Mesenchymal stem cell (in vitro differentiated cells and primary cell): ENCODE data around the gene CD68.

Experiments
- DNase-seq: peaks from one replicate; pipeline ENCODE4 v3.0.0-alpha.2; 2013
- H2AFZ ChIP-seq: one replicate; pipeline ENCODE4 v1.6.1; 2013; ENCODE audit warnings: low read depth, mild to moderate bottlenecking, control low read depth, inconsistent platforms, low read length, moderate library complexity
- H2AK5ac ChIP-seq: 2 replicates; pipeline ENCODE4 v1.6.1; 2013; ENCODE audit warnings: low read length, moderate library complexity, mild to moderate bottlenecking, inconsistent platforms; ENCODE audit not compliant: severe bottlenecking
- H2BK120ac ChIP-seq: one replicate; pipeline ENCODE4 v1.6.1; 2013; ENCODE audit warnings: low read depth, mild to moderate bottlenecking, inconsistent platforms, low read length, moderate library complexity
- H2BK12ac ChIP-seq, 2 experiments: one replicate each; pipeline ENCODE4 v1.6.1; 2013; ENCODE audit warnings: inconsistent platforms in 2 of 2, low read length in 2 of 2, mild to moderate bottlenecking in 2 of 2, moderate library complexity in 2 of 2, control low read depth in 1 of 2
- H2BK15ac ChIP-seq: one replicate; pipeline ENCODE4 v1.6.1; 2013; ENCODE audit warnings: mild to moderate bottlenecking, low read depth, inconsistent platforms; ENCODE audit not compliant: poor library complexity, severe bottlenecking
- H2BK5ac ChIP-seq: 2 replicates; pipeline ENCODE4 v1.6.1; 2013; ENCODE audit warnings: low read depth, mild to moderate bottlenecking, low read length, control low read depth, inconsistent platforms; ENCODE audit not compliant: poor library complexity, severe bottlenecking
- H3K14ac ChIP-seq, 2 experiments: one replicate each; pipeline ENCODE4 v1.6.1; 2013; ENCODE audit warnings: inconsistent platforms in 2 of 2, low read length in 2 of 2, control low read depth in 1 of 2, mild to moderate bottlenecking in 1 of 2, moderate library complexity in 1 of 2
- H3K18ac ChIP-seq, 2 experiments: one replicate each; pipeline ENCODE4 v1.6.1; 2013; ENCODE audit warnings: inconsistent platforms in 2 of 2, low read length in 2 of 2, control low read depth in 1 of 2, low read depth in 1 of 2, mild to moderate bottlenecking in 1 of 2
- H3K23ac ChIP-seq, 2 experiments: one replicate each; pipeline ENCODE4 v1.6.1; 2013; ENCODE audit warnings: inconsistent platforms in 2 of 2, low read length in 2 of 2, mild to moderate bottlenecking in 2 of 2, moderate library complexity in 2 of 2, control low read depth in 1 of 2
- H3K27ac ChIP-seq: 2 replicates; pipeline ENCODE4 v1.5.1; 2013; ENCODE audit warnings: mild to moderate bottlenecking, moderate library complexity, low read length, control low read depth, inconsistent platforms; ENCODE audit not compliant: poor library complexity, severe bottlenecking
- H3K27me3 ChIP-seq, 2 experiments: 2 replicates each; pipeline versions ENCODE4 v1.6.1 to v1.7.0; 2013; ENCODE audit warnings: low read length in 2 of 2, mild to moderate bottlenecking in 2 of 2, moderate library complexity in 2 of 2, control low read depth in 1 of 2, inconsistent platforms in 1 of 2; ENCODE audit not compliant: control insufficient read depth in 1 of 2, insufficient read depth in 1 of 2
- H3K36me3 ChIP-seq, 2 experiments: 2 replicates each; pipeline versions ENCODE4 v1.6.1 to v1.7.0; 2013; ENCODE audit warnings: low read length in 2 of 2, control low read depth in 1 of 2, inconsistent platforms in 1 of 2, low read depth in 1 of 2, mild to moderate bottlenecking in 1 of 2; ENCODE audit not compliant: insufficient read depth in 2 of 2, control insufficient read depth in 1 of 2
- H3K4ac ChIP-seq, 2 experiments: one replicate each; pipeline ENCODE4 v1.6.1; 2013; ENCODE audit warnings: inconsistent platforms in 2 of 2, low read length in 2 of 2, mild to moderate bottlenecking in 2 of 2, moderate library complexity in 2 of 2, control low read depth in 1 of 2, low read depth in 1 of 2
- H3K4me1 ChIP-seq: 2 replicates; pipeline ENCODE4 v1.6.1; 2013; ENCODE audit warnings: low read depth, low read length, control low read depth; ENCODE audit not compliant: control insufficient read depth, insufficient read depth
- H3K4me2 ChIP-seq: 2 replicates; pipeline ENCODE4 v1.6.1; 2013; ENCODE audit warnings: low read length, mild to moderate bottlenecking, inconsistent platforms; ENCODE audit not compliant: poor library complexity, severe bottlenecking
- H3K4me3 ChIP-seq, 2 experiments: 2 replicates each; pipeline versions ENCODE4 v1.5.1 to v1.7.0; 2013; ENCODE audit warnings: low read length in 2 of 2, mild to moderate bottlenecking in 2 of 2, control low read depth in 1 of 2, low read depth in 1 of 2; ENCODE audit not compliant: insufficient read depth in 1 of 2
- H3K79me1 ChIP-seq: replicated peaks from 2 replicates; pipeline ENCODE4 v1.6.1; 2013; ENCODE audit warnings: mild to moderate bottlenecking, control low read depth, low read length, inconsistent platforms; ENCODE audit not compliant: poor library complexity, severe bottlenecking
- H3K9ac ChIP-seq: 2 replicates; pipeline ENCODE4 v1.7.0; 2013; ENCODE audit warnings: mild to moderate bottlenecking, low read length, moderate library complexity
- H3K9me3 ChIP-seq: 2 replicates; pipeline ENCODE4 v1.7.0; 2013; ENCODE audit warnings: mild to moderate bottlenecking, low read length; ENCODE audit not compliant: control insufficient read depth
- H4K8ac ChIP-seq: one replicate; pipeline ENCODE4 v1.6.1; 2013; ENCODE audit warnings: inconsistent platforms, mild to moderate bottlenecking, low read length, moderate library complexity
- H4K91ac ChIP-seq: one replicate; pipeline ENCODE4 v1.6.1; 2013; ENCODE audit warnings: mild to moderate bottlenecking, low read length, inconsistent platforms
- WGBS: methylation state at CpG from one replicate; pipeline ENCODE4 v1.1.7; 2013; ENCODE audit warnings: mixed read lengths; 5-methylcytosine and 5-hydroxymethylcytosine counted together

Gene CD68

GRCh38 chr17:7577327-7578199 lies 1.9 kb upstream of the CD68 start:
- WGBS: 89% methylated on average over 17 of the region's 17 CpGs

GRCh38 chr17:7579834-7580603 lies 581 bp downstream of the CD68 start:
- H3K18ac ChIP-seq: peak overlapping the region; percentile 23 to 62
- peak overlapping the region; percentile 89 for H3K9ac ChIP-seq
- H3K4me1 ChIP-seq: peaks cover 32% of the 10 kb centered on the region
- H3K9me3 ChIP-seq: no peaks in the 10 kb centered on the region
- H4K8ac ChIP-seq: peak overlapping the region; percentile 88
- peak overlapping the region; percentile 19 to 82 for H2BK12ac ChIP-seq
- H2BK5ac ChIP-seq: no peak overlapping the region
- H3K79me1 ChIP-seq: peaks cover 11% of the 10 kb centered on the region
- 95% methylated on average over 10 of the region's 12 CpGs for WGBS
- H2AFZ ChIP-seq: no peak overlapping the region
- H4K91ac ChIP-seq: peak overlapping the region; percentile 92
- peak overlapping the region; percentile 59 for H3K27ac ChIP-seq
- peak overlapping the region; percentile 87 for H2BK15ac ChIP-seq
- peak overlapping the region; percentile 6 to 79 for H3K4ac ChIP-seq
- peak overlapping the region in 1 of 2 experiments; percentile 84 for H3K14ac ChIP-seq
- H2AK5ac ChIP-seq: no peak overlapping the region
- peaks cover 49 to 76% of the 10 kb centered on the region in 2 experiments for H3K36me3 ChIP-seq
- H3K4me3 ChIP-seq: peak overlapping the region in 1 of 2 experiments; percentile 80
- H2BK120ac ChIP-seq: peak overlapping the region; percentile 55
- H3K23ac ChIP-seq: no peak overlapping the region
- no peak overlapping the region for H3K4me2 ChIP-seq
- H3K27me3 ChIP-seq: no peaks in the 10 kb centered on the region
- no peak for DNase-seq

More at GRCh38 chr17:7577327-7578199, 1.9 kb upstream of the CD68 start:
- Histone ChIP-seq H3K23ac (no peak overlapping the region), H3K9ac (peak overlapping the region; percentile 98), H3K4ac (no peak overlapping the region), H3K79me1 (peaks cover 2% of the 10 kb centered on the region), H4K8ac (no peak overlapping the region), H4K91ac (no peak overlapping the region), H2BK15ac (no peak overlapping the region), H3K18ac (no peak overlapping the region), H3K27me3 (no peaks in the 10 kb centered on the region), H3K4me1 (peaks cover 26% of the 10 kb centered on the region), H2AK5ac (no peak overlapping the region), H2BK5ac (no peak overlapping the region), H3K4me2 (no peak overlapping the region), H3K4me3 (no peak overlapping the region), H3K27ac (no peak overlapping the region), H3K36me3 (peaks cover 60 to 77% of the 10 kb centered on the region in 2 experiments), H2BK120ac (no peak overlapping the region), H2AFZ (no peak overlapping the region), H3K14ac (no peak overlapping the region), H2BK12ac (no peak overlapping the region), H3K9me3 (no peaks in the 10 kb centered on the region)
- DNase-seq: no peak

- Histone ChIP-seq H2BK5ac (no peak overlapping the region), H3K9ac (peak overlapping the region; percentile 89), H2AK5ac (no peak overlapping the region), H3K27me3 (no peaks in the 10 kb centered on the region), H3K4me2 (no peak overlapping the region), H2AFZ (no peak overlapping the region), H3K27ac (no peak overlapping the region), H3K14ac (no peak overlapping the region), H3K23ac (no peak overlapping the region), H4K8ac (peak overlapping the region; percentile 66), H2BK12ac (peak overlapping the region; percentile 11 to 15), H3K4me3 (peak overlapping the region in 1 of 2 experiments; percentile 80), H3K36me3 (peaks cover 45 to 75% of the 10 kb centered on the region in 2 experiments), H2BK15ac (no peak overlapping the region), H3K9me3 (no peaks in the 10 kb centered on the region), H2BK120ac (no peak overlapping the region), H3K79me1 (peaks cover 14% of the 10 kb centered on the region), H3K18ac (no peak overlapping the region), H4K91ac (peak overlapping the region; percentile 43), H3K4me1 (peaks cover 26% of the 10 kb centered on the region), H3K4ac (no peak overlapping the region)
- no peak for DNase-seq
- 94% methylated on average over 23 of the region's 23 CpGs for WGBS
These were observed 1.5 kb downstream of the CD68 start for GRCh38 chr17:7580604-7581575.
